HG03457 (cell line): ENCODE results near the gene MS4A3.
"Not testable (repeated sequence)": the region's sequence is repeated elsewhere in the genome, so short reads cannot be mapped to it uniquely, and the experiment has no call there.

Experiments used
- ATAC-seq: cut with Tn5 transposase; IDR thresholded peaks from one replicate; pipeline ENCODE4 v1.9.1; 2021; ENCODE audit warnings: moderate number of reproducible peaks; ENCODE audit not compliant: unreplicated experiment

The MS4A3 gene

DNA sequence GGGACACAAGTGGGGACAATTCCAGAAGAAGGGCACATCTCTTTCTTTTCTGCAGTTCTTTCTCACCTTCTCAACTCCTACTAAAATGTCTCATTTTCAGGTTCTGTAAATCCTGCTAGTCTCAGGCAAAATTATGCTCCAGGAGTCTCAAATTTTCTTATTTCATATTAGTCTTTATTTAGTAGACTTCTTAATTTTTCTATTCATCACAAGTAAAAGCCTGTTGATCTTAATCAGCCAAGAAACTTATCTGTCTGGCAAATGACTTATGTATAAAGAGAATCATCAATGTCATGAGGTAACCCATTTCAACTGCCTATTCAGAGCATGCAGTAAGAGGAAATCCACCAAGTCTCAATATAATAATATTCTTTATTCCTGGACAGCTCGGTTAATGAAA is 31.9 kb downstream of the MS4A3 start, which contains the start of gene MS4A2:
MS4A2 (plus strand) TSS at position 301 of the 400 bp plus-strand sequence. CDS start 102 bp downstream, outside the sequence.
- no peak for ATAC-seq

- ATAC-seq = no peak
These were observed 39.1 kb downstream of the MS4A3 start for GRCh38 chr11:60095477-60096120.

DNA sequence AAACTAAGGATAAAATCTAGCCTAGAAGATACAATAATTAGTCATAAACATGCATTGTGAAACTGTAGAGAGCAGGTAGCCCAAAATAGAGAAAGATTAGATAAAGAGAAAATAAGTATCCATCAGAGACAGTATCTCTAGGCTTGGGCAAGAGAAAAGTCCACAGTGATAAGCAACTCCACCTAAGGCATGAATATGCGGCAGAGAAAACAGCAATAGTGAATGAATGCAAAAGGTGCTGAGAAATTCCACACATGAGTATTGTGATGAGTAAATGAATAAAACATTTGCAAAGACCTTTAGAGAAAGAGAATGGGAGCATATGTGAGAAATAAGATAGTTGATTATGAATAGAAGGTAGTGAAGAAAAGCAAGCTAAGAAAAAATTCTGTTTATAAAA is 40.7 kb downstream of the MS4A3 start:
- ATAC-seq = no peak

GRCh38 chr11:60098508-60098907 is 42.0 kb downstream of the MS4A3 start:
- ATAC-seq = no peak

- no peak for ATAC-seq
These were observed 44.1 kb downstream of the MS4A3 start for GRCh38 chr11:60100516-60100915.

DNA sequence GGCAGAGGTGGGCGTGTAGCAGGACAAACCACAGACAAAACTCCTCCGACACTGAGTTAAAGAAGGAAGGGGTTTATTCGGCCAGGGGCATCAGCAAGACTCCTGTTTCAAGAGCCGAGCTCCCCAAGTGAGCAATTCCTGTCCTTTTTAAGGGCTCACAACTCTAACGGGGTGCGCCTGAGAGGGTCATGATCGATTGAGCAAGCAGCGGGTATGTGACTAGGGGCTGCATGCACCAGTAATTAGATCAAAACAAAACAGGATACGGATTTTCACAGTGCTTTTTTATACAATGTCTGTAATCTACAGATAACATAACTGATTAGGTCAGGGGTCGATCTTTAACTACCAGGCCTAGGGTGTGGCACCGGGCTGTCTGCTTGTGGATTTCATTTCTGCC is 44.9 kb downstream of the MS4A3 start:
- not testable (repeated sequence) for ATAC-seq

DNA sequence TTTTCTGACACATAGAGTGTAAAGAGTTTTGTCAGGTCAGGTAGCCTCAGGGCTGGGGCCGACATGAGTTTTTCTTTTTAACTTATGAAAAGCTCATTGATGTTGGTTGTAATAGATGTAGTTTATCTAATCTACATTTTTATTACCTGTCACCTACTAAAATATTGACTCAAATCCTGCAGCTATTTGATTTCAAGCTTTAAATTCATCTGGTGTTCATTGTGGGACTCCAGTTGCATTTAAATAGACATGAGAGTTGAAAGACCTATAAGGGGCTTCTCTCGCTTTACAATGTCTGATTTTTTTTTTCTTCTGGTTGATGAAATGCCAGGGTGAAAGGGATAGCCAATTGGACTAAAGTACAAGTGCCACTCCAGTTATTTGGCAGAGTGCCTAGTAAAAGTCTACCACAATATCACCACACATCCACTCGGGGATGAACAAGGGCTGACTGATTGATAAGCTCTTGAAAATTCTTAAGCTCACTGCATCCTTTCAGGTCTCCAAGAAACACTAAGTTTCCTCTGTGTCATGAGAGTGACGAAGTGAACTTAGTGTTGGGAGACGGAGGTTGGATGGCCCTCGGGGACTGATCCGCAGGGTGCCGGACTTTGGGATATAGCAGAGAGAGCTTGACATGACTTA is 48.1 kb downstream of the MS4A3 start:
- ATAC-seq = not testable (repeated sequence)

GRCh38 chr11:60108631-60109030 is 52.2 kb downstream of the MS4A3 start:
- not testable (repeated sequence) for ATAC-seq

DNA sequence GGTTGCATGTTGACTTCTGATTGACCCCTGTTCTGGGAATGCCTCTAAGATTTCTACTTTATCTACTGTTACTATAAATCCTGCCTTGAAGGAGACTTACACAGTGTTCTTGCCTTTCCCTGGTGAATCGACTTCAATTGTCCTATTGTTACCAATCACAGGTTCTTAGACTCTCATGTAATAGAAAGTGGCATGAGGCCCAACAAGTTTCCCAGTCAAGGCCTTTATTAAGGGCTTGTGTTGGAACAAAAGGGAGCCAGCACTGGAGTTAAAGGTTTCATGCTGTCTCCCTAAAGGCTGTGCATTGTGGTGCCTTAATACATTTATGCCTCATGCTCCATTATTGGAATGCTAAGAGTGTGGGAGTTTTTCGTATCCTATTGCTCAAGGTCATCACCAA is 55.3 kb downstream of the MS4A3 start:
- ATAC-seq = no peak

DNA sequence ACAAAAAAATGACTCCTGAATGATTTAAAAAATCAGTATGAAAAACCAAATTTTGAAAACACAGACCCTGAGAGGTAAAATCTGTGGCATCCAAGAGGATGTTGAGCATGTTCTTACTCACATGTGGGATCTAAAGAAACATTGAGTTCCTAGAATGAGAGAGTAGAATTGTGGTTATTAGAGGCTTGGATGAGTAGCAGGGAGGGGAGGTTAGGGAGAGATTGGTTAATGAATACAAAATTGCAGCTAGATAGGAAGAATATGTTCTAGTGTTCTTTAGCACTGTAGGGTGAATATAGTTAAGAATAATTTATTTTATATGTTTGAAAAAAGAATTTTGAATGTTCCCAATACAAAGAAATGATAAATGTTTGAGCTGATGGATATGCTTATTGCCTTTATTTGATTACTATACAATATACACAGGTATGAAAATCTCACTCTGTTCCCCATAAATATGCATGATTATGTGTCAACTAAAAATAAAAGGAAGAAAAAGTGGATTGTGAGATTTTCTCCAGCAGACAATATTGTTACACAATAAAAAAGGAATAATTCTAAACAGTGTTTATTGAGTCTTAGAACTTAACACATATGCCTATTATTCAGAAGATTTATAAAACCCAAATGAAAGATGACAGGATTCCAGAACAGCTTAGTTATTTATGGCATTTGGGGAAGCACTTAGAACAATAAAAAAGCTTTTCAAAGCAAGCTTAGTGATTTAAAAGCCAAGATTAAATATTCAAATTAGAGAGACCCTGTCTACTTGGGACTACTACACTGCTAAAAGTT is 60.7 kb downstream of the MS4A3 start:
- no peak for ATAC-seq

DNA sequence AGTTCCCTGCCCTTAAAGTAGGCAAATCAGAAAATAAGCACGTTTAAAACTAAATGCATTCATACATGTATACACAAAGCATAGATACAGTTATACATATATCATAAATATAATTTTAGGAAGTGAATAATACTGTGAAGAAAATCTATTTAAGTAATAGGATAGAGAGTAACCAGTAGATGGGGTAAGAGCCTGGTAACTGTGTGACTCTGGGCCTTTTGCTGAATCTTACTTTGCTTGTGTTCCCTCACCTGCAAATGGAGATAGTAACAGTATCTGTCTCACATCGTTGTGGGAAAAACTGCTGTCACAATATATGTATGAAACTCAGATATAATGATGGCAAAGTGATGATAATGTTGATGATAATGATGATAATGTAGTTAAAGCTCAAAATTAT is 61.9 kb downstream of the MS4A3 start:
- ATAC-seq = no peak

DNA sequence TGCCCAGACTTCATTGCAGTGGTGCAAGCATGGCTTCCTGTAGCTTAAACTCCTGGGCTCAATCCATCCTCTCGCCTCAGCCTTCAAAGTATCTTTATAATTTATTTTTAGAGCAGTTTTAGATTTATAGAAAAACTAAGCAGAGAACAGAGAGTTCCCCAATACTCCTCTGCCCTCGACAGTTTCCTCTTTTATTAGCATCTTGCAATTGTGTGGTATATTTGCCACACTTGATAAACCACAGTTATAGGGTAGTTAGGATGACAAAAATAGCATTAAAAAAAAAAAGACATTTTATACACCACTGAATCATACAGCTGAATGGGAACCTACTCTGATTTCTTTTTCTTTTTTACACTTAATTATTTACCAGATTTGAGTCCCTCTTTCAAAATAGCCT is 63.2 kb downstream of the MS4A3 start:
- ATAC-seq = no peak
